Activated CD8-positive, alpha-beta T cell treated with anti-CD3 and anti-CD28 coated beads for 36 hours (primary cell): Measurements from ENCODE around the gene HSPA12B. TPM values are rescaled to one million over a fixed set of nuclear protein-coding genes. Genes with fewer than 3 reads are reported as not detected.

ENCODE experiments used
- ATAC-seq: fragments of 200-7000 bp; cut with Tn5 transposase; one replicate; pipeline ENCODE4 v1.10.0; 2021; ENCODE audit warnings: mild to moderate bottlenecking, moderate library complexity
- CTCF ChIA-PET: fragments of 350-600 bp; sonication (Branson Sonifier 250); formaldehyde crosslinking; loops from one replicate; lab custom pipeline; 2021; ENCODE audit warnings: antibody characterized with exemption; lab: Charles Lee
- POLR2A ChIA-PET: fragments of 350-600 bp; sonication (Branson Sonifier 250); formaldehyde crosslinking; loops from one replicate; lab custom pipeline; 2021; ENCODE audit warnings: antibody characterized with exemption; lab: Charles Lee
- DNase-seq: peaks from one replicate; pipeline ENCODE4 v3.0.0-alpha.2; 2020
- H3K27ac Mint-ChIP-seq: one replicate; pipeline ENCODE4 v1.8.0; 2021; ENCODE audit warnings: mild to moderate bottlenecking, mixed read lengths
- H3K27me3 Mint-ChIP-seq: one replicate; pipeline ENCODE4 v1.8.0; 2021; ENCODE audit warnings: mixed read lengths
- H3K36me3 Mint-ChIP-seq: one replicate; pipeline ENCODE4 v1.8.0; 2021; ENCODE audit warnings: low read depth, mixed read lengths
- H3K4me1 Mint-ChIP-seq: one replicate; pipeline ENCODE4 v1.8.0; 2021; ENCODE audit warnings: low read depth, mixed read lengths
- H3K4me3 Mint-ChIP-seq: one replicate; pipeline ENCODE4 v1.8.0; 2021; ENCODE audit warnings: mild to moderate bottlenecking, moderate library complexity, mixed read lengths
- H3K9me3 Mint-ChIP-seq: one replicate; pipeline ENCODE4 v1.8.0; 2021; ENCODE audit warnings: mixed read lengths
- CTCF ChIP-seq: fragments of 200-600 bp; IDR thresholded peaks from one replicate; pipeline ENCODE4 v1.8.0; 2022; ENCODE audit warnings: antibody characterized with exemption, mild to moderate bottlenecking
- intact Hi-C: fragments of 100-400 bp; cut with micrococcal nuclease; formaldehyde crosslinking; loops from one replicate; pipeline ENCODE4 v1.10.0; 2022
- total RNA-seq, 2 experiments: library from RNA; stranded (reverse); gene quantifications; one replicate each; pipeline ENCODE4 v1.2.3, GENCODE V29; 2021

HSPA12B gene
- total RNA-seq, 2 experiments from 2014 or later = not detected

GRCh38 chr20:3777381-3777715, 44.9 kb downstream of the HSPA12B start:
- ChIA-PET POLR2A (interaction anchor here (1.3 to 4.7 kb wide), 2 partner anchors 9 to 10 kb away, joined by 6 to 32 read pairs; partner anchors contain the start of genes ADISSP and CENPB), CTCF (interaction anchor here (1.3 to 3.3 kb wide), 5 partner anchors 9 to 78 kb away, joined by 3 to 21 read pairs (median 11); partner anchors contain the start of genes ADISSP and CENPB)

GRCh38 chr20:3777716-3778629, 45.5 kb downstream of the HSPA12B start:
- ChIA-PET POLR2A (interaction anchor here (0.6 to 4.7 kb wide), 7 partner anchors 8 to 144 kb away, joined by 3 to 32 read pairs (median 3); partner anchors contain the start of genes ADISSP and CENPB), CTCF (interaction anchor here (0.7 to 3.3 kb wide), 9 partner anchors 8 to 307 kb away, joined by 3 to 21 read pairs (median 6); partner anchors contain the start of genes ADISSP, AP5S1 and CENPB)
- Mint-ChIP-seq H3K36me3 (no peaks in the 10 kb centered on the region), H3K4me3 (peak overlapping the region; percentile 73), H3K9me3 (no peaks in the 10 kb centered on the region), H3K27me3 (peaks cover 14% of the 10 kb centered on the region), H3K4me1 (peaks cover 26% of the 10 kb centered on the region), H3K27ac (no peak overlapping the region)
- peak; percentile 73 for ATAC-seq
- peak; percentile 58 for DNase-seq
- intact Hi-C loops = no loop called here
- no peak for TF ChIP-seq CTCF

More at GRCh38 chr20:3777381-3777715, 44.9 kb downstream of the HSPA12B start:
- Mint-ChIP-seq H3K27ac (no peak overlapping the region), H3K9me3 (no peaks in the 10 kb centered on the region), H3K4me3 (peak overlapping the region; percentile 73), H3K4me1 (peaks cover 21% of the 10 kb centered on the region), H3K27me3 (peaks cover 14% of the 10 kb centered on the region), H3K36me3 (no peaks in the 10 kb centered on the region)
- no peak for TF ChIP-seq CTCF
- DNase-seq = peak; percentile 42
- intact Hi-C loops = no loop called here
- peak; percentile 42 for ATAC-seq

GRCh38 chr20:3778976-3779375, 46.5 kb downstream of the HSPA12B start:
- CTCF ChIA-PET = interaction anchor here (1.2 to 3.3 kb wide), 6 partner anchors 11 to 77 kb away, joined by 4 to 21 read pairs (median 7); partner anchors contain the start of genes ADISSP and AP5S1
- peaks cover 3% of the 10 kb centered on the region for H3K36me3 Mint-ChIP-seq
- intact Hi-C loops = no loop called here
- no peak overlapping the region for H3K27ac Mint-ChIP-seq
- TF ChIP-seq CTCF = no peak
- H3K4me1 Mint-ChIP-seq = peaks cover 32% of the 10 kb centered on the region
- peaks cover 14% of the 10 kb centered on the region for H3K27me3 Mint-ChIP-seq
- DNase-seq = no peak
- no peak overlapping the region for H3K4me3 Mint-ChIP-seq
- ATAC-seq = no peak
- POLR2A ChIA-PET = interaction anchor here (1.0 to 4.7 kb wide), 5 partner anchors 11 to 42 kb away, joined by 3 to 32 read pairs (median 3); partner anchors contain the start of genes ADISSP and AP5S1
- H3K9me3 Mint-ChIP-seq = no peaks in the 10 kb centered on the region

GRCh38 chr20:3781153-3781910, 48.8 kb downstream of the HSPA12B start, which contains the start of gene SPEF1:
TSS of gene SPEF1 (minus strand) at chr20:3781448. CDS start at chr20:3781287, 161 bp downstream.
- CTCF ChIA-PET = interaction anchor here (0.8 to 2.9 kb wide), 3 partner anchors 14 to 39 kb away, joined by 3 to 10 read pairs (median 3); partner anchors contain the start of genes ADISSP and AP5S1
- Mint-ChIP-seq H3K27ac (no peak within 1 kb of the TSS), H3K36me3 (peaks cover 13% of the 10 kb centered on the region), H3K27me3 (peaks cover 14% of the 10 kb centered on the region), H3K4me3 (peak within 1 kb of the TSS; percentile 43), H3K4me1 (peaks cover 42% of the 10 kb centered on the region), H3K9me3 (no peaks in the 10 kb centered on the region)
- DNase-seq = peak; percentile 64
- POLR2A ChIA-PET = interaction anchor here (1.7 to 2.0 kb wide), 2 partner anchors 19 to 37 kb away, joined by 6 read pairs; no protein-coding TSS in a partner anchor
- intact Hi-C loops = loop anchor here (5.0 kb wide), 1 partner anchor 76 kb away; no protein-coding TSS in a partner anchor
- peak; percentile 63 for ATAC-seq
- TF ChIP-seq CTCF = no peak
